KOPT-K1 (cell line): ENCODE results near the gene CPT1B.

Source experiments
- H3K27ac ChIP-seq: fragments of 200-600 bp; sonication (generic); 2 replicates; pipeline ENCODE4 v1.5.1; 2016; ENCODE audit warnings: antibody characterized with exemption, mild to moderate bottlenecking, low read depth, low read length; ENCODE audit not compliant: poor library complexity, severe bottlenecking
- H3K36me3 ChIP-seq: fragments of 200-600 bp; sonication (generic); 2 replicates; pipeline ENCODE4 v1.5.1; 2017; ENCODE audit warnings: antibody characterized with exemption, mild to moderate bottlenecking, low read length, moderate library complexity; ENCODE audit not compliant: insufficient read depth
- H3K9me3 ChIP-seq: fragments of 200-600 bp; sonication (generic); 2 replicates; pipeline ENCODE4 v1.5.1; 2017; ENCODE audit warnings: antibody characterized with exemption, low read length, mild to moderate bottlenecking; ENCODE audit not compliant: insufficient read depth, poor library complexity, severe bottlenecking

The CPT1B gene

GRCh38 chr22:50604256-50605001 lies 26.2 kb upstream of the CPT1B start:
- no peaks in the 10 kb centered on the region for H3K36me3 ChIP-seq
- H3K9me3 ChIP-seq = no peaks in the 10 kb centered on the region

GRCh38 chr22:50603511-50604255 lies 25.5 kb upstream of the CPT1B start:
- Histone ChIP-seq H3K9me3 (no peaks in the 10 kb centered on the region), H3K27ac (no peak overlapping the region), H3K36me3 (no peaks in the 10 kb centered on the region)

More at GRCh38 chr22:50604256-50605001, 26.2 kb upstream of the CPT1B start:
- H3K27ac ChIP-seq = no peak overlapping the region

GRCh38 chr22:50602338-50602700 lies 24.1 kb upstream of the CPT1B start:
- Histone ChIP-seq H3K27ac (no peak overlapping the region), H3K9me3 (no peaks in the 10 kb centered on the region)

GRCh38 chr22:50601669-50602337 lies 23.6 kb upstream of the CPT1B start:
- H3K27ac ChIP-seq = no peak overlapping the region
- no peaks in the 10 kb centered on the region for H3K36me3 ChIP-seq

More at GRCh38 chr22:50602338-50602700, 24.1 kb upstream of the CPT1B start:
- H3K36me3 ChIP-seq = no peaks in the 10 kb centered on the region

GRCh38 chr22:50600967-50601668 lies 22.9 kb upstream of the CPT1B start:
- Histone ChIP-seq H3K9me3 (no peaks in the 10 kb centered on the region), H3K27ac (no peak overlapping the region), H3K36me3 (no peaks in the 10 kb centered on the region)

More at GRCh38 chr22:50601669-50602337, 23.6 kb upstream of the CPT1B start:
- no peaks in the 10 kb centered on the region for H3K9me3 ChIP-seq

GRCh38 chr22:50600538-50600937 lies 22.3 kb upstream of the CPT1B start, which contains the start of gene MAPK8IP2:
TSS of gene MAPK8IP2 (plus strand) at chr22:50600793. CDS start at chr22:50600819, 26 bp downstream.
- Histone ChIP-seq H3K9me3 (no peaks in the 10 kb centered on the region), H3K27ac (no peak within 1 kb of the TSS), H3K36me3 (no peaks in the 10 kb centered on the region)

- Histone ChIP-seq H3K27ac (no peak overlapping the region), H3K9me3 (no peaks in the 10 kb centered on the region), H3K36me3 (no peaks in the 10 kb centered on the region)
These were observed 21.7 kb upstream of the CPT1B start for GRCh38 chr22:50599816-50600455.

- Histone ChIP-seq H3K36me3 (no peaks in the 10 kb centered on the region), H3K27ac (no peak overlapping the region), H3K9me3 (no peaks in the 10 kb centered on the region)
These were observed 18.9 kb upstream of the CPT1B start for GRCh38 chr22:50597097-50597496.

- H3K9me3 ChIP-seq = no peaks in the 10 kb centered on the region
- no peak overlapping the region for H3K27ac ChIP-seq
- no peaks in the 10 kb centered on the region for H3K36me3 ChIP-seq
These were observed 17.0 kb upstream of the CPT1B start for GRCh38 chr22:50595189-50595588.

- H3K9me3 ChIP-seq = no peaks in the 10 kb centered on the region
- no peak overlapping the region for H3K27ac ChIP-seq
- H3K36me3 ChIP-seq = no peaks in the 10 kb centered on the region
These were observed 9.2 kb upstream of the CPT1B start for GRCh38 chr22:50587407-50587806.

GRCh38 chr22:50586416-50586815 lies 8.2 kb upstream of the CPT1B start:
- H3K36me3 ChIP-seq = no peaks in the 10 kb centered on the region
- no peak overlapping the region for H3K27ac ChIP-seq
- no peaks in the 10 kb centered on the region for H3K9me3 ChIP-seq

- Histone ChIP-seq H3K27ac (no peak overlapping the region), H3K9me3 (no peaks in the 10 kb centered on the region), H3K36me3 (peaks cover 5% of the 10 kb centered on the region)
These were observed 7.6 kb upstream of the CPT1B start for GRCh38 chr22:50585781-50586180.

GRCh38 chr22:50585238-50585637 lies 7.0 kb upstream of the CPT1B start:
- no peak overlapping the region for H3K27ac ChIP-seq
- peaks cover 10% of the 10 kb centered on the region for H3K36me3 ChIP-seq
- H3K9me3 ChIP-seq = no peaks in the 10 kb centered on the region
